GM23248 (cell line): Measurements from ENCODE around the gene IFNK. TPM values are rescaled to one million over a fixed set of nuclear protein-coding genes. Genes with fewer than 3 reads are reported as not detected.

Experiments used
- DNase-seq: peaks from one replicate; pipeline ENCODE4 v3.0.0-alpha.2; 2015
- H2AFZ ChIP-seq: fragments of 200-600 bp; sonication (generic); 2 replicates; pipeline ENCODE4 v1.6.1; 2016; ENCODE audit warnings: antibody characterized with exemption
- H3F3A ChIP-seq: fragments of 200-600 bp; sonication (generic); 2 replicates; pipeline ENCODE4 v1.6.1; 2016; ENCODE audit warnings: mild to moderate bottlenecking, antibody characterized with exemption, mixed run types; ENCODE audit not compliant: insufficient read depth
- H3K27ac ChIP-seq: fragments of 200-600 bp; sonication (generic); 2 replicates; pipeline ENCODE4 v1.5.1; 2016; ENCODE audit warnings: mild to moderate bottlenecking
- H3K27me3 ChIP-seq: fragments of 200-600 bp; sonication (generic); replicated peaks from 2 replicates; pipeline ENCODE4 v1.6.1; 2016; ENCODE audit warnings: mild to moderate bottlenecking; ENCODE audit not compliant: insufficient read depth
- H3K36me3 ChIP-seq: fragments of 200-600 bp; sonication (generic); 2 replicates; pipeline ENCODE4 v1.6.1; 2016; ENCODE audit warnings: low read depth, mild to moderate bottlenecking
- H3K4me1 ChIP-seq: fragments of 200-600 bp; sonication (generic); 2 replicates; pipeline ENCODE4 v1.6.1; 2016; ENCODE audit warnings: mild to moderate bottlenecking; ENCODE audit not compliant: insufficient read depth
- H3K4me2 ChIP-seq: fragments of 200-600 bp; sonication (generic); one replicate; pipeline ENCODE4 v1.6.1; 2016; ENCODE audit warnings: mild to moderate bottlenecking; ENCODE audit not compliant: unreplicated experiment
- H3K4me3 ChIP-seq: fragments of 200-600 bp; sonication (generic); 2 replicates; pipeline ENCODE4 v1.5.1; 2016; ENCODE audit warnings: mild to moderate bottlenecking
- H3K79me2 ChIP-seq: fragments of 200-600 bp; sonication (generic); 2 replicates; pipeline ENCODE4 v1.6.1; 2016; ENCODE audit warnings: mild to moderate bottlenecking; ENCODE audit not compliant: insufficient read depth
- H3K9ac ChIP-seq: fragments of 200-600 bp; sonication (generic); 2 replicates; pipeline ENCODE4 v1.6.1; 2016; ENCODE audit warnings: mild to moderate bottlenecking
- H3K9me2 ChIP-seq: fragments of 200-600 bp; sonication (generic); 2 replicates; pipeline ENCODE4 v1.6.1; 2016; ENCODE audit warnings: mixed run types, mild to moderate bottlenecking, moderate library complexity; ENCODE audit not compliant: insufficient read depth
- H3K9me3 ChIP-seq: fragments of 200-600 bp; sonication (generic); one replicate; pipeline ENCODE4 v1.6.1; 2017; ENCODE audit warnings: low read depth
- H4K20me1 ChIP-seq: fragments of 200-600 bp; sonication (generic); 2 replicates; pipeline ENCODE4 v1.6.0; 2016; ENCODE audit not compliant: insufficient read depth
- EZH2 ChIP-seq: fragments of 200-600 bp; sonication (generic); IDR thresholded peaks from 2 replicates; pipeline ENCODE4 v1.6.1; 2018; ENCODE audit warnings: antibody characterized with exemption, mild to moderate bottlenecking; ENCODE audit not compliant: insufficient read depth, poor library complexity, severe bottlenecking
- EZH2phosphoT487 ChIP-seq: fragments of 200-600 bp; sonication (generic); IDR thresholded peaks from 2 replicates; pipeline ENCODE4 v1.6.1; 2018; ENCODE audit warnings: antibody characterized with exemption, moderate library complexity, mild to moderate bottlenecking, low read depth; ENCODE audit not compliant: insufficient read depth
- WGBS, 2 experiments: methylation state at CpG; one replicate each; pipeline ENCODE4 v1.1.6; 2015 to 2017; ENCODE audit warnings: low lambda C conversion rate in 2 of 2, low coverage in 1 of 2; ENCODE audit errors: missing lambda C conversion rate in 2 of 2; 5-methylcytosine and 5-hydroxymethylcytosine counted together
- in situ Hi-C: fragments of 300-500 bp; cut with MboI; formaldehyde crosslinking; loops from 2 replicates; pipeline ENCODE4 v1.15.0; 2020
- polyA plus RNA-seq: library from polyadenylated mRNA; unstranded; fragments of >200 nt; fragmentation: Nextera tagmentation; extraction: Ambion mirVana; gene quantifications from 2 replicates; pipeline ENCODE4 v1.2.1, GENCODE V29; 2016
- total RNA-seq: library from RNA; depleted of rRNA; stranded (reverse); fragments of >200 nt; shearing (Covaris generic); gene quantifications from 2 replicates; pipeline ENCODE4 v1.2.3, GENCODE V29; 2014

The IFNK gene
- total and polyA plus RNA-seq, 2 experiments from 2014 or later, result not detected

DNA sequence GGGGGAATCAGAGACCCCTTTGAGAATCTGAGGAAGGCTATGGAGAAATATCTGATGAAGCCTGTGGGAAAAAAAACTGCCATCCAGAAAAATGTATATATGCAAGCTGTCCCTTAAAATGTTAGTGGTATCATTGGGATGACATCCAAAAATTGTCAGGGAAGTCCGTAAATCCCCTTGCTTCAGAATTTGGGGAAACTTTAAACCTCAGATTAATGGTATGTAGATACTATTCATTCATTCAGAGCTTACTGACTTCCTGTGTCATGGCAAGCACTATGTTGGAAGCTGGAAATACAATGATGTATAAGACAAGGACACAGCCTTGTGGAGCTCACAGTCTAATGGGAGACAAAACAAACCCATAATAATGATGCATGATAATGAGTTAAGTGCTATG is 16.4 kb downstream of the IFNK start:
- H2AFZ ChIP-seq, result no peak overlapping the region
- H3K27me3 ChIP-seq, result no peaks in the 10 kb centered on the region
- no peak overlapping the region for H3K27ac ChIP-seq
- no peak for TF ChIP-seq EZH2phosphoT487
- TF ChIP-seq EZH2, result no peak
- H3K9me3 ChIP-seq, result no peaks in the 10 kb centered on the region
- whole genome bisulfite sequencing, 2 experiments, result 0 to 8% methylated on average over 1 of the region's 1 CpG
- no peak overlapping the region for H3K4me2 ChIP-seq
- no peaks in the 10 kb centered on the region for H3K9me2 ChIP-seq
- H3K79me2 ChIP-seq, result no peaks in the 10 kb centered on the region
- DNase-seq, result no peak
- no peak overlapping the region for H3K4me3 ChIP-seq
- H3K9ac ChIP-seq, result no peak overlapping the region
- in situ Hi-C loops, result loop anchor here (25.0 kb wide), 1 partner anchor 503 kb away; no protein-coding TSS in a partner anchor
- H3F3A ChIP-seq, result peaks cover 9% of the 10 kb centered on the region
- H3K4me1 ChIP-seq, result peaks cover 20% of the 10 kb centered on the region
- no peaks in the 10 kb centered on the region for H4K20me1 ChIP-seq
- no peaks in the 10 kb centered on the region for H3K36me3 ChIP-seq

DNA sequence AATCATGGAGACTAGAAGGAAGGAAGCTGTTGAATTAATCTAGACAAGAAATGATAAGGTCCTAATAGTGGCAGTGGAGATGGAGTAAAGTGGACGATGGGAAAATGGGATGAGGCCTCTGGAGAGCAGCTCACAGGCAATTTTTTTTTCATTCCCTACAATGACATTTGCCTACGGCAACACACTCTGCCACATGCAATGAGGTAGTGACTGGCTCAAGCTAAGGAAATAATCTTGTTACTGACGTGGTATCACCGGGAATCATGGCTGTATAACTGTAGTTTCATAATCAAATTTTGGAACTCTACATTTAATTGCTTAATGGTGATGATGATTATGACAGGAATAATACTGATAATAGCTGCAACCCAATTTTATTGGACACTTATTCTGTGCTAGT is 17.6 kb downstream of the IFNK start:
- Histone ChIP-seq H4K20me1 (no peaks in the 10 kb centered on the region), H3K27ac (no peak overlapping the region), H3K4me2 (no peak overlapping the region), H3K9me3 (no peaks in the 10 kb centered on the region), H3F3A (peaks cover 9% of the 10 kb centered on the region), H3K9me2 (no peaks in the 10 kb centered on the region), H3K27me3 (no peaks in the 10 kb centered on the region), H3K36me3 (no peaks in the 10 kb centered on the region), H3K4me3 (no peak overlapping the region), H3K9ac (no peak overlapping the region), H3K4me1 (peaks cover 20% of the 10 kb centered on the region), H2AFZ (no peak overlapping the region), H3K79me2 (no peaks in the 10 kb centered on the region)
- WGBS, 2 experiments, result 31 to 32% methylated on average over 4 of the region's 4 CpGs
- TF ChIP-seq EZH2phosphoT487 (no peak), EZH2 (no peak)
- in situ Hi-C loops, result loop anchor here (25.0 kb wide), 1 partner anchor 504 kb away; no protein-coding TSS in a partner anchor
- DNase-seq, result no peak

DNA sequence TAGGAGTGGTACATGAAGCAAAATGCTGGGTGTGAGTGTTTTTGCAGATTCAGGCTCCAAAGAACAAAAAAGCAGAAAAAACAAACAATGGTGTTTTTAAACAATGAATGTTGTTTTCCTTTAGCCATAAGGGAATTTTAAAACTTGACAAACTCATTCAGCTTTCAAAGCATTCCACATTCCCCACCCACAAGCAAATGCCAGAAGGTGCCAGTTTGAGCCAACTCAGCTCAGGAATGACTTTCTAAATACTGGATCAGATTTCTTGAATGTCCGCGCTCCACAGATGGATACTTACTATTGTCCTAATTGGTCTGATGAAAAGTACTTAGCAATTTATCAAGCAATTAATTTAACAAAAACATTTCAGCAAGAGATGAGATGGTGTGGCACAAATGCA is 18.4 kb downstream of the IFNK start:
- no peaks in the 10 kb centered on the region for H3K27me3 ChIP-seq
- no peak overlapping the region for H3K9ac ChIP-seq
- H3K36me3 ChIP-seq, result no peaks in the 10 kb centered on the region
- H3K4me2 ChIP-seq, result no peak overlapping the region
- H3K27ac ChIP-seq, result no peak overlapping the region
- in situ Hi-C loops, result loop anchor here (25.0 kb wide), 1 partner anchor 505 kb away; no protein-coding TSS in a partner anchor
- H3K4me1 ChIP-seq, result peaks cover 20% of the 10 kb centered on the region
- no peaks in the 10 kb centered on the region for H3K9me3 ChIP-seq
- H4K20me1 ChIP-seq, result no peaks in the 10 kb centered on the region
- H3F3A ChIP-seq, result peaks cover 9% of the 10 kb centered on the region
- WGBS, 2 experiments, result 49 to 53% methylated on average over 2 of the region's 2 CpGs
- no peak overlapping the region for H2AFZ ChIP-seq
- H3K9me2 ChIP-seq, result no peaks in the 10 kb centered on the region
- no peak overlapping the region for H3K4me3 ChIP-seq
- no peak for DNase-seq
- no peak for TF ChIP-seq EZH2phosphoT487
- no peak for TF ChIP-seq EZH2
- H3K79me2 ChIP-seq, result no peaks in the 10 kb centered on the region

DNA sequence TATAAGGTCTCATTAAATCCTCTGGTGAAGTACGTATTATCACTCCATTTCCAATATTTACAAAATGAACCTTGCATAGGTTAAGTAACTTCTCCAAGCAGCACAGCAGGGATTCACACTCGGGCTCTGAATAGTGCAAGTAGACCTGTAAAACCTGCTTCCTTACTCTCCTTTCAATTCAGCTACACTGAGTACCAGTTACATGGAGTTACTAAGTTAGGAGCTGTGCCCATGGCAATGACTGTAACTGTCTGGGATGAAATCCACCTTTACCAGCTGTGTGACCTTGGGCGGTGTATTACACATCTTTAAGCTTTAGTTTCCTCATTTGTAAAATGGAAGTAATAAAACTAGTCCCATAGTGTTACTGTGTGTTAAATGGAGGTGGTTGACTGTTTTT is 21.4 kb downstream of the IFNK start:
- in situ Hi-C loops, result loop anchor here (5.0 to 25.0 kb wide), 2 partner anchors 213 to 508 kb away; no protein-coding TSS in a partner anchor
- Histone ChIP-seq H3K27me3 (no peaks in the 10 kb centered on the region), H3K9ac (no peak overlapping the region), H3F3A (peaks cover 7% of the 10 kb centered on the region), H2AFZ (no peak overlapping the region), H3K4me2 (no peak overlapping the region), H3K9me3 (no peaks in the 10 kb centered on the region), H3K4me1 (peaks cover 16% of the 10 kb centered on the region), H4K20me1 (no peaks in the 10 kb centered on the region), H3K27ac (no peak overlapping the region), H3K36me3 (no peaks in the 10 kb centered on the region), H3K4me3 (no peak overlapping the region), H3K79me2 (no peaks in the 10 kb centered on the region), H3K9me2 (no peaks in the 10 kb centered on the region)
- WGBS, 2 experiments, result 84 to 86% methylated on average over 3 of the region's 3 CpGs
- DNase-seq, result no peak
- TF ChIP-seq EZH2 (no peak), EZH2phosphoT487 (no peak)
